Keratinocyte (primary cell): ENCODE measurements around the gene INTU. TPM values are rescaled to one million over a fixed set of nuclear protein-coding genes. Genes with fewer than 3 reads are reported as not detected.

ENCODE experiments used
- DNase-seq: peaks from one replicate; pipeline ENCODE4 v3.0.0-alpha.2; 2011; ENCODE audit warnings: low read depth, missing footprints, low spot score
- FAIRE-seq: peaks from 2 replicates; lab custom pipeline; 2011; peaks lifted over from hg19 to GRCh38; lab: Jason Lieb, UNC
- H2AFZ ChIP-seq: 2 replicates; pipeline ENCODE4 v1.6.0; 2012; ENCODE audit warnings: low read length, control low read depth, inconsistent platforms; ENCODE audit not compliant: control insufficient read depth
- H3K27ac ChIP-seq: 2 replicates; pipeline ENCODE4 v1.5.1; 2011; ENCODE audit warnings: low read length; ENCODE audit not compliant: control insufficient read depth, insufficient read depth
- H3K27me3 ChIP-seq: 3 replicates; pipeline ENCODE4 v1.6.0; 2011; ENCODE audit warnings: low read length; ENCODE audit not compliant: control insufficient read depth, insufficient read depth; ENCODE audit errors: extremely low read depth
- H3K36me3 ChIP-seq, 2 experiments: 2 replicates in 1 of 2; 3 replicates in 1 of 2; pipeline ENCODE4 v1.5.1; 2011; ENCODE audit warnings: low read length in 2 of 2, mild to moderate bottlenecking in 1 of 2; ENCODE audit not compliant: control insufficient read depth in 2 of 2, insufficient read depth in 2 of 2; ENCODE audit errors: extremely low read depth in 1 of 2
- H3K4me1 ChIP-seq: 3 replicates; pipeline ENCODE4 v1.5.1; 2011; ENCODE audit warnings: low read length; ENCODE audit not compliant: control insufficient read depth, insufficient read depth; ENCODE audit errors: extremely low read depth
- H3K4me2 ChIP-seq: 3 replicates; pipeline ENCODE4 v1.6.0; 2011; ENCODE audit warnings: low read depth, low read length; ENCODE audit not compliant: control insufficient read depth, insufficient read depth; ENCODE audit errors: extremely low read depth
- H3K4me3 ChIP-seq, 3 experiments: fragments of 200-600 bp in 1 of 3; sonication (generic) in 1 of 3; 2 replicates in 2 of 3; 3 replicates in 1 of 3; pipeline ENCODE4 v1.5.1; 2011 to 2016; ENCODE audit warnings: low read length in 3 of 3, mild to moderate bottlenecking in 3 of 3, control low read depth in 2 of 3, inconsistent platforms in 1 of 3, low read depth in 1 of 3, mixed read lengths in 1 of 3, mixed run types in 1 of 3, moderate library complexity in 1 of 3; ENCODE audit not compliant: control insufficient read depth in 2 of 3, insufficient read depth in 2 of 3; ENCODE audit errors: extremely low read depth in 1 of 3
- H3K79me2 ChIP-seq: 2 replicates; pipeline ENCODE4 v1.6.0; 2012; ENCODE audit warnings: low read length; ENCODE audit not compliant: control insufficient read depth, insufficient read depth
- H3K9ac ChIP-seq: 3 replicates; pipeline ENCODE4 v1.6.0; 2011; ENCODE audit warnings: low read length; ENCODE audit not compliant: control insufficient read depth, insufficient read depth; ENCODE audit errors: extremely low read depth
- H3K9me1 ChIP-seq: 3 replicates; pipeline ENCODE4 v1.6.0; 2011; ENCODE audit warnings: low read length; ENCODE audit not compliant: control insufficient read depth, insufficient read depth; ENCODE audit errors: extremely low read depth
- H3K9me3 ChIP-seq: 2 replicates; pipeline ENCODE4 v1.5.1; 2012; ENCODE audit warnings: low read depth, low read length; ENCODE audit not compliant: control insufficient read depth
- H4K20me1 ChIP-seq: 3 replicates; pipeline ENCODE4 v1.6.0; 2011; ENCODE audit warnings: low read length; ENCODE audit not compliant: control insufficient read depth, insufficient read depth; ENCODE audit errors: extremely low read depth
- CTCF ChIP-seq, 3 experiments: IDR thresholded peaks in 1 of 3; conservative IDR thresholded peaks in 1 of 3; optimal IDR thresholded peaks in 1 of 3; 2 replicates in 2 of 3; 3 replicates in 1 of 3; pipeline versions ENCODE3 to v1.5.1; 2011; ENCODE audit warnings: low read length in 3 of 3, mild to moderate bottlenecking in 3 of 3, moderate library complexity in 2 of 3, control low read depth in 1 of 3, inconsistent platforms in 1 of 3; ENCODE audit not compliant: insufficient read depth in 2 of 3; ENCODE audit errors: extremely low read depth in 1 of 3
- EZH2 ChIP-seq: IDR thresholded peaks from one replicate; pipeline ENCODE4 v1.6.1; 2012; ENCODE audit warnings: inconsistent platforms, mild to moderate bottlenecking, low read length, moderate library complexity
- dilution Hi-C: fragments of 300-500 bp; cut with MboI; formaldehyde crosslinking; loops from one replicate; pipeline ENCODE4 v1.7.0; 2020; ENCODE audit warnings: low sequenced_read_pairs; ENCODE audit not compliant: extremely low pct_ligation_motif_present
- polyA plus RNA-seq, 5 experiments: library from polyadenylated mRNA; depleted of rRNA in 3 of 5; stranded (reverse) in 3 of 5; stranded (forward) in 1 of 5; unstranded in 1 of 5; fragments of >200 nt; gene quantifications; 1 replicate in 1 of 5; 2 replicates in 3 of 5; 3 replicates in 1 of 5; pipeline versions ENCODE4 v1.2.1 to v1.2.3, GENCODE V29; 2011 to 2012; ENCODE audit warnings: missing spikeins in 2 of 5, low read depth in 1 of 5, low replicate concordance in 1 of 5

INTU gene
- polyA plus RNA-seq, 1 donor (not counting 4 experiments of a cell fraction or from before 2014, with no cell fraction given), result 5.0 TPM

- H2AFZ ChIP-seq, result no peak overlapping the region
Observed at GRCh38 chr4:127747883-127748282, 115.1 kb downstream of the INTU start.

GRCh38 chr4:127748957-127749356 lies 116.2 kb downstream of the INTU start:
- no peak for FAIRE-seq
- Histone ChIP-seq H3K4me3 (no peak overlapping the region), H3K79me2 (no peaks in the 10 kb centered on the region), H3K36me3 (no peaks in the 10 kb centered on the region), H3K4me2 (no peak overlapping the region), H2AFZ (no peak overlapping the region), H3K4me1 (no peaks in the 10 kb centered on the region), H3K9me1 (no peaks in the 10 kb centered on the region), H4K20me1 (no peaks in the 10 kb centered on the region), H3K9ac (no peak overlapping the region), H3K27ac (no peak overlapping the region), H3K9me3 (no peaks in the 10 kb centered on the region), H3K27me3 (no peaks in the 10 kb centered on the region)
- no peak for DNase-seq
- TF ChIP-seq EZH2, result no peak
- no peak for TF ChIP-seq CTCF (optimal IDR thresholded peaks at IDR 0.05 in 1 of 3, IDR thresholded peaks at IDR 0.05 in 1 of 3, conservative IDR thresholded peaks at IDR 0.05 in 1 of 3; ENCODE audit: extremely low read depth in 1 of 3, insufficient read depth in 2 of 3, low read length in 3 of 3)
- dilution Hi-C loops, result no loop called here

More at GRCh38 chr4:127747883-127748282, 115.1 kb downstream of the INTU start:
- no peak for DNase-seq
- H3K27ac ChIP-seq, result no peak overlapping the region
- no peaks in the 10 kb centered on the region for H3K9me1 ChIP-seq
- no peaks in the 10 kb centered on the region for H3K9me3 ChIP-seq
- H4K20me1 ChIP-seq, result no peaks in the 10 kb centered on the region
- no peak overlapping the region for H3K9ac ChIP-seq
- H3K36me3 ChIP-seq, result no peaks in the 10 kb centered on the region
- dilution Hi-C loops, result no loop called here
- no peak for FAIRE-seq
- no peak overlapping the region for H3K4me2 ChIP-seq
- no peak overlapping the region for H3K4me3 ChIP-seq
- no peak for TF ChIP-seq EZH2
- TF ChIP-seq CTCF (optimal IDR thresholded peaks at IDR 0.05 in 1 of 3, IDR thresholded peaks at IDR 0.05 in 1 of 3, conservative IDR thresholded peaks at IDR 0.05 in 1 of 3; ENCODE audit: extremely low read depth in 1 of 3, insufficient read depth in 2 of 3, low read length in 3 of 3), result no peak
- H3K79me2 ChIP-seq, result no peaks in the 10 kb centered on the region
- no peaks in the 10 kb centered on the region for H3K27me3 ChIP-seq
- H3K4me1 ChIP-seq, result no peaks in the 10 kb centered on the region
